HG03521 (cell line): ENCODE results near the gene FAM156A.
"Not testable (repeated sequence)": the region's sequence is repeated elsewhere in the genome, so short reads cannot be mapped to it uniquely, and the experiment has no call there.

Experiments used
- ATAC-seq: cut with Tn5 transposase; IDR thresholded peaks from one replicate; pipeline ENCODE4 v1.9.1; 2021; ENCODE audit warnings: mild to moderate bottlenecking, moderate library complexity; ENCODE audit not compliant: unreplicated experiment

The FAM156A gene

DNA sequence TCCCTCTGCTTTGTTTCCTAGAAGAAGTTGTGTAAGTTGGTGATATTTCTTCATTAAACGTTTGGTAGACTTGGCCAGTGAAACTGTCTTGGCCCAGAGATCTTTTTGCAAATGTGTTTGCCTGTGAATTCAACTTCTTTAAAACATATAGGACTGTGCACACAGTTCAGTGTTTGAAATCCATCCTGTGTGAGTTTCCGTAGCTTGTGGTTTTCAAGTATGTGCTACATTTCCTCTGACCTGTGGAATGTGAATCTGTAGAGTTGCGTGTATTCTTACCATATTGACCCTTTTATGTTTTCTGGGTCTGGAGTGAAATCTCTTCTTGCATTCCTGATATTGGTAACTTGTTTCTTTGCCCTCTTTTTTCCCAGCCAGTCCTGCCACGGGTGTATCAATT, 52.2 kb downstream of the FAM156A start:
- not testable (repeated sequence) for ATAC-seq

DNA sequence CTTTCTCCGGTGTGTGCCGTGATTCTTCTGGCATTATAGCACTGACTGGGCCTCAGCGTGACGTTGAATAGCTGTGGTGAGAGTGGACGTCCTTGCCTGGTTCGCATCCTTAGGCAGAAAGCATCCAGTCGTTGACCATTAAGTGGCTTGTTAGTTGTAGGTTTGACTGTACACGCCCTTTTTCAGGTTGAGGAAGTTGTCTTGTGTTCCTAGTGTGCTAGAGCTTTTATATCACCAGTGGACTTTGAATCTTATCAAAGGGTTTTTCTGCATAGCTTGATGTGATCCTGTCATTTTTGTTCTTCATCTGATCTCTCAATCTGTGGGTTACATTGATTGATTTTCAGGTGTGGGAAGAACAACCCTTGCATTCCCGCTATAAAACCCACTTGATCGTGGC, 52.8 kb downstream of the FAM156A start:
- not testable (repeated sequence) for ATAC-seq
